GM19239 (cell line): ENCODE data around the gene IFI6.
"Not testable (repeated sequence)": the region's sequence is repeated elsewhere in the genome, so short reads cannot be mapped to it uniquely, and the experiment has no call there.

Experiments used
- DNase-seq: peaks from one replicate; pipeline ENCODE4 v3.0.0; 2011; ENCODE audit warnings: low spot score; ENCODE audit not compliant: insufficient read length
- FAIRE-seq: peaks from 2 replicates; lab custom pipeline; 2011; peaks lifted over from hg19 to GRCh38; lab: Jason Lieb, UNC

The IFI6 gene

DNA sequence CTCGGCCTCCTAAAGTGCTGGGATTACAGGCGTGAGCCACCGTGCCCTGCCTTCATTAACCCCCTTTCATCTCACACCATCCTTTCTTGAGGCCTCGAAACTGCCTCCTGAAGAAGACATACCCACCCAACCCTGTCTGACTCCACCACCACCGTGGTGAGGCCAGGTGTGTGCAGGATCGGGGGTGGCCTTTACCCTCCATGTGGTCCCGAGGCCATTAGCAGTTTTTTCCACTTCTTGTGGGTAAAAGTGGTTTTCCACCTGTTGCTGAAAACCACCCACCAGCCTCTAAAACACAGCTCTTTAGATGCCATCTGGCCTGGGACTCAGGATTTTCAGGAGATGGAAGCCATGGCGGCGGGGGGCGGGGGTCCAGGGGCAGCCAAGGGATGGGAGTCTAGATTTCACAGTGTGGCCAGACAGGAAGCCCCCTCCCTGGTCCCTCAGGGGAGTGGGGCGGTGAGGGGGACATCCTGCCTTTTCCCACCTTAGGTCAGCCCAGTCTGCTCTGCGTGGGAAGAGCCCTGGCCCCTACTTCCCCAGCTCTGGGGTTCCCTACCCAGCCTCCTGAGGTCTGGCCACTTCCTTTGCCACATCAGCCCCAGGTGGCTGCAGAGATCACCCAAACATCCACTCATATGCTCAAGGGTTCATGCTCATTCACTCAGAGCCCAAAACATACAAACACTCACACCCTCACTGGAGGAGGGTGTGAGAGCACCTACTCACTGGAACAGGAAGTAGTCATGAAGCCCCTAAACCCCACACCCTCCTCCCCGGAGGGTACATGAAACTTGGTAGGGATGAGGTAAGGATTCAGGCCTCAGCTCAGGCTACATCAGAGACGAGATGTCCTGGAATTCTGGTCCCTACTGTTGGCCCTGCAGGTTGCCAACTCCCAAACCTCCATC, 39.4 kb downstream of the IFI6 start:
- peak; percentile 72 for DNase-seq
- peak; percentile 100 for FAIRE-seq

DNA sequence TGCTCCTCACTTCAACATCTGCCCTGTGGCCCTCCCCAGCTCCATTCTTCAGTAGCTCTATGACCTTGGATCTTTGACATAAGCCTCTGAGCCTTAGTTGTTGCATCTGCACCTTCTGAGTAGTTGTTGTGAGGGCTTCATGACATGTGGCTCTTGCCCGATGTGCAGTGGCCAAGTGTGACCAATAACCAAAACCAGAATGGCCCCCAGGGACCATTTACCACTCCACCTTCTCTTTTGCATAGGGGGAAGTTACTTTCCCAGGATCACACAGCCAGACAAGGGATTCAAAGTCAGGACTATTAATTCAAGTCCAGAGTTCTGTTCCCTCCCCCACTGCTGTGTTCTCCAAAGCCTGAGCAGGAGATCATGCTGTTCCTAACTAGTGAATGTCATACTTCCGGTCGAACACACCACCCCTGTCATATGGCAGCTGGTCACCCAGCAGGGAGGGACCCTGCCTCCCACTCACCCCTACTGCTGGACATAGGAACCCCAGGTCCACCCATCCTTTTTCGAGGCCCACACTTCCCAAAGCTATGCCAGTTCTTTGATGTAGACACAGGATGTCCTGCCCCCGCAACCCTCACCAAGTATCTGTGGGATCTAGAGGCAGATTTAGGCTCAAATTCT, 41.0 kb downstream of the IFI6 start:
- no peak for DNase-seq

DNA sequence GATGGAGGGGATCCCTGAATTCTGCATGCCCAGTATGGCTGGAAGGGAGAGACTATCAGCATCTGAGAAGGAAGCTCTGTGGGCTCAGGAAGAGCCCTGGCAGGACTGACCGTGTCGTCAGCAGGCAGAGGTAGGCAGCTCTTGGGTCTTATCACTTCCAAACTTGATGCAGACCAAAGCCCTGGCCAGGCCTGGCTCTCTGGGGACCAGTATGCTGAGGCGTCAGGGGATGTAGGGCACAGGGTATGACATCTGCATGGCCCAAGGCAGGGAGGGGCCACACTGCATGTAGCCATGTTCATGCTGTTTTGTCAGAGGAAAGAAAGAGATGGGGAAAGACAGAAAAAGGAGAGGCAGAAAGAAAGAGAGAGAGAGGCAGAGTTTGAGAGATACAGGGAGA, 43.3 kb downstream of the IFI6 start:
- peak; percentile 64 for FAIRE-seq
- no peak for DNase-seq

More for the DNA sequence above, 41.0 kb downstream of the IFI6 start:
- FAIRE-seq: no peak

DNA sequence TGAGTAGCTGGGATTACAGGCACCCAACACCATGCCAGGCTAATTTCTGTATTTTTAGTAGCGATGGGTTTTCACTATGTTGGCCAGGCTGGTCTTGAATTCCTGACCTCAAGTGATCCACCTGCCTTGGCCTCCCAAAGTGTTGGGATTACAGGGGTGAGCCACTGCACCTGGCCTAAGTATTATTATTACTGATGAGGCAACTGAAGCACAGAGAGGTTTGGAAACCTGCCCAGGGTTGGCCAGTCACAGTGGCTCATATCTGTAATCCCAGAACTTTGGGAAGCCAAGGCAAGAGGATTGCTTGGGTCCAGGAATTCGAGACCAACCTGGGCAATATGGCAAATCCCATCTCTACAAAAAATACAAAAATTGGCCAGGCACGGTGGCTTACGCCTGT, 44.3 kb downstream of the IFI6 start:
- not testable (repeated sequence) for DNase-seq, FAIRE-seq

DNA sequence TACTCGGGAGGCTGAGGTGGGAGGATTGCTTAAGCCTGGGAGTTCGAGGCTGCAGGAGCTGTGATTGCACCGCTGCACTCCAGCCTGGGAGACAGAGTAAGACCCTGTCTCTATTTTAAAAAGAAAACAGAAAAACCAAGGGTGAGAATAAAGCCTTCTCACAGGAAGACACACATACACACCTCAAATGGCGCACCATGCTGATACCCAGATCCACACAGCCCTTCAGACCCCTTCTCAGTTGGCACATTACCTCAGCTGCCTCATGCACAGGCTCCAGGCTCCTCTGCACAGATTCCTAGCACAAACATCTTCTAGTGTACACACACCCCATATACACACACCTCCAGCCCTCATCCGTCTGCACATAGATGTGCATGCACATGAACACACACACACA, 44.9 kb downstream of the IFI6 start:
- no peak for DNase-seq
- FAIRE-seq: no peak

DNA sequence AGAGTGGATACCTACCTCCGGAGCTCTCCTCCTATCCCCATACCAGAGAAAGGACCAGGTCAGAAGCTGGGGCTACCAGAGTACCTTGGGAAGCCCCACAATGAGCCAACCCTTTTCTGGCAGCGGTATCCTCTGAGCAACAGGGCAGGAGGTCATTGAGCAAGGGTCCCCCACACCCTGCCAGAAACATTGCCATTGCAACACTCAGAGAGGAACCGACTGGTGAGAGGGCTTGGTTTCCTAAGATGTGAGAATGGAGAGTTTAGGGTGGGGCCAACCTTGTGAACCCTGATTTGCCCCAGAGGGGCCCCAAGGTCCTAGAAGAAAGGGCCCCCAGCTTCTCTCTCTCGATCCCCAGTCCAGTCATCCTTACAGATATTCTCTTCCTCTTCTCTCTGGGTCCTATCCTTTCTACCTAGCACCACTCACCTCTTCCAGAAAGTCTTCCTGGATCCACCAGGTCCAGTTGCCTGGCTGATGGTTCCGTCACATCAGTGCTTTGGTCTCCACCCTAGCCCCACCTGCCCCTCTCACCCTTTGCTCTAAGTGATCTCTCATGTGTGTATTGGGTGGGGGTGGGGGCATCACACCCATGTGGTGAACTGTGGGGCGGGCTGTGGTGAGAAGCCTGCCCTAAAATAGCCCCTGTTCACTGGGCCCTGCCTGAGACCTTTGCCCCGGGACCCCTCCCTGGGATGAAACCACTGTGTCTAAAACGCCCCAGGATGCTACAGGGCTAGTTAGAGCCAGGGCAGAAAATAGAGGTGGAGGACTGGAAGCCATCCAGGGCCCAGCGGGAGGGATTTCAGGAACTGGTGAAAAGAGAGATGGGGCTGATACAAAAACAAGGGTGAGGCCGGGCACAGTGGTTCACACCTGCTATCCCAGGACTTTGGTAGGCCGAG, 45.7 kb downstream of the IFI6 start:
- DNase-seq (no peak), FAIRE-seq (peak; percentile 94)

DNA sequence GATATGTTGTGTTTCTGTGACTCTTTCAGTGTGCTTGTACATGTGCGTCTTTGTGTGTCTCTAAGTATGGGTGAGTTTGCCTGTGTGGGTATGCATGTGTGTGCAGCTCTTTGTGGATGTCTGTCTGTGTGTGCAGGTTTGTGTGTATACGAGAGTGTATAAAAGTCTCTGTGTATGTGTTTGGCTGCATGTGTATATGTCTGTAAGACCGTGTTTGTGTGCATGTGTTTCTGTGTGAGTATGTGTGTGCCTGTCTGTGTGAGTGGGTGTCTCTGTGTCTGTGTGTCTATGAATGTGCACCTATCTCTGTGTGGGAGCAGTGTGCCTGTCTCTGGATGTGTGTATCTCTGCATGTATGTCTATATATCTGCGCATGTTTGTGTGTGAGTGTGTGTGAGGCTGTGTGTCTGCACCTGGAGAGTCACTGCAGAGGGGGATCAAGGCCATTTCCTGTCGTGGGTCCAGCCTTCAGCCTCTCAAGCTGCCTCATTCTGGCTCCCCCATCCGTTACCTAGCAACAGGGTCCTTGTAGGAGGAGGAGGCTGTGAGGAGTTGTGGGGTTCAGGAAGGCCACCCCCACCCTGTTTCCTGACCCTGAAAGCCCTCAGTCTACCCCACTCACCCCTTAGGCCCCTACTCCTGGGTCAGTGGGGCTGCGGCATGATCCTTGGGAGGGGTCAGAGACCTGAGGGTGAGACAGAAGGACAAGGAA, 47.4 kb downstream of the IFI6 start:
- FAIRE-seq (no peak), DNase-seq (no peak)

DNA sequence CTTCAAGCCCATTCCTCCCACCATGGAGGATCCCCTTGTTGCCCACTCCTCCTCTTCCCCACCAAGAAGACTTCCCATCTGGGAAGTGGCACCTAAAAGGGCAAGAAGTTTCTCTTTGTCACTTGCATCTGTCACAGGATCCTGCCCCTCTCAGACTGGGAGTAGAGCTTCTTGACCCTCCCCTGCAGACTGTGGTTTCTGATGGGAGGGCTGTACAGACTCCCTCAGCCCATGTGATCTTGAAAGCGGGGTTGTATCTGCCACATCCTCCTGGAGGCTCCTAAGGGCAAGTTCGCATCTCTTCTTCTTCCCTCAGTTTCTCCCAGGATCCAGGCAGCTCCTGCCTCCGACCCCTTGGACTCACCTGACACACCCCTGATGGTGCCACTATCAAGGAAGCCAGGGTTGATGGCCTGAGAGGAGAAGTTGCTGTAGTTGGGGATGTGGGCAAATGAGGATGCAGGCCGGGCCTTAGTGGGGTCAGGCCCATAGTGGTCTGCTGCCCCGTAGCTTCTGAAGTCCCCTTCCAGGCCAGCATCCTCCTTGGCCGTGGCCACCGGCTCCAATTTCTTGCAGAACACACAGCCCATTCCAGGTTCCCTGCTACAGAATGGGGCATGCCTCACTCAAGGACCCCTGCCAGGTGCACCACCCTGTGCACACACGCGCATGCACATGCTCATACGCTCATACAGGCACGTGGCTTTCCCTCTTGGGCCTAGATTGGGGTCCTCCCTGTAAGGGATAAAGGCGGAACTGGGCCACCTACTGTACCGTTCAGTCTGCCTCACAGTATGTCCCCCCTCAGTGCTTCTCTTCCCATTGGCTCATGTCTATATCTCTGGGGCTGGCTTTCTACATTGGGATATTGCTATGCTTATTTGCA, 48.4 kb downstream of the IFI6 start:
- no peak for DNase-seq
- peak; percentile 73 for FAIRE-seq

DNA sequence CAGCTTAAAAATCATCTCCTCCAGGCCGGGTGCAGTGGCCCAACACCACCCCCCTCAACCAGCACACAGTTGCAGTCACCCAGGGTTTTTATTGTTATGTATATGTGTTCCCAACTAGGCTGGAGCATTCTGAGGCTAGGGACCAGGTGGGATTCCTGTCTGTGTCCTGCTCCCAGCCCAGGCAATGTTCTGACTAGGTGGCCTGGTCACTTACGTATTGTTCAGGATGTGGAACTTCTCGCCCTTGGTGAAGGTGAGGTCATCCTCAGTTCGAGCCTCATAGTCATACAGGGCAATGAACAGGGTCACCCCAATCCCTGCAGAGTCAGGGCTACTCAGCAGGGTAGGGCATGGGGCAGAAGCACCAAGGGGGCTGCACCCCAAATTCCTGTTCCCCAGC, 49.2 kb downstream of the IFI6 start:
- FAIRE-seq (peak; percentile 70), DNase-seq (no peak)

DNA sequence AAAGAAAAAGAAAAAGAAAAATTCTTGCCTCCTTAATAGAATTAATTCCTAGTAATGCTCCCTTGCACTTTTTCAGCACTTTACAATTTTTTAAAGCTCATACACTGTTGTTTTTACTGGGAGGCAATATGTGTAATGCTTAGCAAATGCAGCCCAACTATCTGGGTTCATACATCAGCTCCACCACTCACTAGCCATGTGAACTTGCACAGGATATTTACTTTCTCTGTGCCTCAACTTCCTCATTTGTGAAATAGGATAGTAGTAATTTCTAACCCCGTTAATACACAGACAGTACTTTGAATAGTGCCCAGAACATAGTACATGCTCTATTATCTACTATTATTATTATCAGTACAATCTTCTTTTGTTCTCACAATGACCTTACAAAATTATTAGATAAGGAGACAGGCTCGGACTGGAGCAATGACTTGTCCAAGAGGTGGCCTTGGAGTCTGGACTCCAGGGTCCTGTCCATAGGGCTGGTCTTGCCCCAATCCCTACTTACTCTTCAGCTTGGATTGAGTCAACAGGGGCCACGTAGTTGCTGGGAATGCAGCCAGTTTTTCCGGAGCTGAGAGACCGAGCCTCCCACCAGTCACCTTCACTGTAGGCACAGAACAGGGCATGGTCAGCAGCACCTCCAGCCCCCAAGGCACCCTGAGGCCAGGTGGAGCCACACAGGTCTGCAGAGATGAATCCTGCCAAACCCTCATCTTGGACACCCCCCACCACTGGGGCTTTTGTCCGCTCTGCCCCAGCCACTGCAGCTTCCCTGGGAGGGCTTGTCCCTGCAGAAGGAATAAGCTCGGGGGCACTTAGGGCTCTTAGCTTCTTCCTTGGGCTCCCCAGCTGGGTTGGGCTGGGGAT, 50.7 kb downstream of the IFI6 start:
- no peak for FAIRE-seq
- no peak for DNase-seq

DNA sequence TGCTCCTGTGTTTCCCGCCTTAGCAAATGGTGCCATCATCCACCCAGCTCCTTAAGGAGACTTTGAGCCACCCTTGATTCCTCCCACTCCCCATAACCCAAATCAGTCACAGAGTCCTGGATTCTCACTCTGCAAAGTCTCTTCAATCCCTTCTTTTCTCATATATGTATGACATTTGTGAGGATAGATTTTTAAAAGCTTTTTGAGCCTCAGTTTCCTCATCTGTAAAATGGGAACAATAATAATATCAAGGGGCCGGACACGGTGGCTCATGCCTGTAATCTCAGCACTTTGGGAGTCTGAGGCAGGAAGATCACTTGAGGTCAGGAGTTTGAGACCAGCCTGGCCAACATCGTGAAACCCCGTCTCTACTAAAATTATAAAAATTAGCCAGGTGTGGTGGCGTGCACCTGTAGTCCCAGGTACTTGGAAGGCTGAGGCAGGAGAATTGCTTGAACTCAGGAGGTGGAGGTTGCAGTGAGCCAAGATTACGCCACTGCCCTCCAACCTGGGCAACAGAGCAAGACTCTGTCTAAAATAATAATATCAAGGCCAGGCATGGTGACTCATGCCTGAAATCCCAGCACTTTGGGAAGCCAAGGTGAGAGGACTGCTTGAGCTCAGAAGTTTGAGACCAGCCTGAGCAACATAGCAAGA, 52.1 kb downstream of the IFI6 start:
- not testable (repeated sequence) for FAIRE-seq

DNA sequence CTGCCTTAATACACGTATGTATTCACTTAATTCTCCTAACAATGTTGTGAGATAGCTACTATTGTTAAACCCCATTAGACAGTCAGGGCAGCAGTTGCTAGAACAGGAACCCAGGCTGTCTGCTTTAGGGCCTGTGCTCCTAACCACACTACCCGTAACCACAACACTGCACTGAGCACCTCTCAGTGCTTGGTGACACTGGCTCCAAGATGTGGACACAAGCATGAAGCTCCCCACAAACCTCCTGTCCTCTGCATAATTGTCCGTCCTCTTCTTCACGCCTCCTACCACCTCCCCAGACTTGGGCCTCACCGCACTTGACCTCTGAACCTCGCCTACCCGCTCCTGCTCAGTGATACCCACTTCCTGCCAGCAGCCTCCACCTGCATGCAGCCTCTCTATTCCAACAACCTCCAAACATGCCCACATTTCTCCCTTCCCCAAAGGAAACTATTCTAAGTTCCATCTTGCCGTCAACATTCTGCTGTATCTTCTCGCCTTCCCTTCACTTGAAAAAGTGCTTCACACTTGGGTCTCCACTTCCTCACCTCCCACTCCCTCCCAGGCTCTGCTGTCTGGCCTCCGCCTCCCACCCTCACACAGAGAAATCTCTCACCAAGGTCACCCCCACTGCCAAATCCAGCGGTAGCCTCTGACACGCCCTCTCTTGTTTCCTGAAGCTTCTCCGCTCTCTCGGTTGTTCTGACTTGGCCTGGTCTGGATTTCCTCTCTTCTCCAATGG, 53.5 kb downstream of the IFI6 start:
- FAIRE-seq (peak; percentile 78), DNase-seq (no peak)

More for the DNA sequence above, 52.1 kb downstream of the IFI6 start:
- not testable (repeated sequence) for DNase-seq

DNA sequence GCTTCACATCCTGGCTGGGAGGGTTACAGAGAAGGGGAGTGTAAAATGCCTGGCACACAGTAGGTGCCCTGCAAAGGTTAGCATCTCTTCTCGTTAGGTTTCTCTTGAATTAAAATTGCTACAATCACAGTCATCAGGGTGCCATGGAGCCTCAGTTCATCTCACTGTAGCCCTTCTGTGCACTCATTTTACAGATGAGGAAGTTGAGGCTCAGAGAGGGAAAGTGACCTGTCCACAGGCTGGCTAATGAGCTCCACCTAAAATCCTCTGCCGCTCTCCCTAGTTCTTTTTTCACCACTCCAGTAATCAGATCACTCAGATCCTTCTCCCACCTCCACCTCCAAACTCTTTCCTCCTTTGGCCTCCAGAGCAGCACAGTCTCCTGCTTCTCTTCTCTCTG, 54.6 kb downstream of the IFI6 start:
- FAIRE-seq: no peak
- no peak for DNase-seq

DNA sequence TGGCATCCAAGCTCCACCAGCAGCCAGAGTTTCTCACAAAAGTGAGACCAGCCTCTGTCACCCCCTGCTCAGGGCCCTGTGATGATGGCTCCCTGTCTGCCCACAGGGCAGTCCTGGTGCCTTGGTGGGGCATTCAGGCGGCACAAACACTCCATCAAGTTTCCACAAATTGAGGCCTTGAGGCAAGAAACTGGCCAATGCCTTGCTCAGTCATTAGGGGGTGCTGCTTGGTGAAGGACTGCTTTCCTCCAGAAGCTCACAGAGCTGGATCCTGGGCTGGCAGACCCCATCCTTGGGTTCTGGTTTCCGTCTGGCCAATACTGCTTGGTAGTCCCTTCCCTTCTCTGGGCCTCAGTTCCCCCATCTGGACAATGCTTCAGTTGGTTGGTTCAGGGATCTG, 55.6 kb downstream of the IFI6 start:
- DNase-seq (no peak), FAIRE-seq (peak; percentile 4)
